ENCODE data around the gene TMEM161A.

Gene TMEM161A

GRCh38 chr19:19096641-19097627 lies 41.3 kb downstream of the TMEM161A start:
- no peak for DNase-seq (ENCODE audit: low read depth)

- DNase-seq (ENCODE audit: low read depth): no peak
Observed at GRCh38 chr19:19095691-19096090, 42.6 kb downstream of the TMEM161A start.

- no peak for DNase-seq (ENCODE audit: low read depth)
Observed at GRCh38 chr19:19094513-19094912, 43.8 kb downstream of the TMEM161A start.

GRCh38 chr19:19087676-19088075 lies 50.6 kb downstream of the TMEM161A start:
- no peak for DNase-seq (ENCODE audit: low read depth)

- DNase-seq (ENCODE audit: low read depth): no peak
Observed at GRCh38 chr19:19083413-19084178, 54.7 kb downstream of the TMEM161A start.

GRCh38 chr19:19081642-19082151 lies 56.6 kb downstream of the TMEM161A start:
- no peak for DNase-seq (ENCODE audit: low read depth)

GRCh38 chr19:19079571-19079970 lies 58.7 kb downstream of the TMEM161A start:
- DNase-seq (ENCODE audit: low read depth): no peak

GRCh38 chr19:19078801-19079200 lies 59.5 kb downstream of the TMEM161A start:
- no peak for DNase-seq (ENCODE audit: low read depth)

GRCh38 chr19:19077103-19077502 lies 61.2 kb downstream of the TMEM161A start:
- no peak for DNase-seq (ENCODE audit: low read depth)

GRCh38 chr19:19076476-19076875 lies 61.8 kb downstream of the TMEM161A start:
- DNase-seq (ENCODE audit: low read depth): no peak

- DNase-seq (ENCODE audit: low read depth): no peak
Observed at GRCh38 chr19:19075126-19075525, 63.2 kb downstream of the TMEM161A start.

- DNase-seq (ENCODE audit: low read depth): no peak
Observed at GRCh38 chr19:19074196-19074882, 63.9 kb downstream of the TMEM161A start.

- no peak for DNase-seq (ENCODE audit: low read depth)
Observed at GRCh38 chr19:19071897-19072296, 66.4 kb downstream of the TMEM161A start.
